GM12872 (cell line): ENCODE data around the gene MASP2.

Experiments used
- TF ChIP-seq, protein P1 (sequence below): IDR thresholded peaks from 3 replicates; pipeline ENCODE4 v1.5.1; 2011; ENCODE audit warnings: low read depth, mild to moderate bottlenecking, low read length, moderate library complexity; ENCODE audit not compliant: insufficient read depth

The MASP2 gene

DNA sequence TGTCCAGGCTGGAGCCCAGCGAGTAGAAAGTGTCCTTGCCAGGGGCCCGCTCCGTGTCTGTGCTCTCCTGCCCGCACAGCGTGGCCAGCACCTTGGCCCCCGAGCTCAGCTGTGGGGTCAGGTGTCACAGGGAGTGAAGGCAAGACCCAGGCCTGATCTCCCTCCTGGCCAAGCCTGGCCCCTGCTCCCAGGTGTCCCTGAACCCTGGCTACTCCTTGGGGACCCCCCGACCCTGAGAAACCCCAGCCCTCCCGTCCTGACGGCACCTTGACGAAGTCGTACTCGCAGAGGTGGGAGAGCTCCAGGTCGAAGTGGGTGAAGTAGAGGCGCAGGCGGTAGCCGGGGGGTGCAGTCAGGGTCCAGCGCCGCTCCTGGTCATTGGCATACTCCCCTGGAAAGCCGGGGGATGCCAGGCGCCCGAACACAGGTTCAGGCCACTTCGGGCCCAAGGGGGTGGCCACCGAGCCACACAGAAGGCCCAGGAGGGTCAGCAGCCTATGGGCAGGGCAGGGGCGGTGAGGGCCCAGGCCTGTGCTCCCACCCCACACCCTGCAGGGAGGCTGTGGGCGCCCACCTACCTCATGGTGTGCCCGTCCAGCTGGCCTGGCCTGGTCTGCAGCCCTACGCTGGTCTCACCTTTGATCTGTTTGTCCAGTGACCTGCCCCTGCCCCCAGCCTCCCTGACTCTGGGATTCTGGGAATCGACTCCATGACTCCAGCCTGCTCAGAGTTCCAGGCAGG, at the start of gene MASP2:
MASP2 (minus strand) TSS at position 615 of the 741 bp plus-strand sequence; CDS start at position 583, 32 bp downstream.
- TF ChIP-seq, protein P1, sequence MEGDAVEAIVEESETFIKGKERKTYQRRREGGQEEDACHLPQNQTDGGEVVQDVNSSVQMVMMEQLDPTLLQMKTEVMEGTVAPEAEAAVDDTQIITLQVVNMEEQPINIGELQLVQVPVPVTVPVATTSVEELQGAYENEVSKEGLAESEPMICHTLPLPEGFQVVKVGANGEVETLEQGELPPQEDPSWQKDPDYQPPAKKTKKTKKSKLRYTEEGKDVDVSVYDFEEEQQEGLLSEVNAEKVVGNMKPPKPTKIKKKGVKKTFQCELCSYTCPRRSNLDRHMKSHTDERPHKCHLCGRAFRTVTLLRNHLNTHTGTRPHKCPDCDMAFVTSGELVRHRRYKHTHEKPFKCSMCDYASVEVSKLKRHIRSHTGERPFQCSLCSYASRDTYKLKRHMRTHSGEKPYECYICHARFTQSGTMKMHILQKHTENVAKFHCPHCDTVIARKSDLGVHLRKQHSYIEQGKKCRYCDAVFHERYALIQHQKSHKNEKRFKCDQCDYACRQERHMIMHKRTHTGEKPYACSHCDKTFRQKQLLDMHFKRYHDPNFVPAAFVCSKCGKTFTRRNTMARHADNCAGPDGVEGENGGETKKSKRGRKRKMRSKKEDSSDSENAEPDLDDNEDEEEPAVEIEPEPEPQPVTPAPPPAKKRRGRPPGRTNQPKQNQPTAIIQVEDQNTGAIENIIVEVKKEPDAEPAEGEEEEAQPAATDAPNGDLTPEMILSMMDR, result no peak

DNA sequence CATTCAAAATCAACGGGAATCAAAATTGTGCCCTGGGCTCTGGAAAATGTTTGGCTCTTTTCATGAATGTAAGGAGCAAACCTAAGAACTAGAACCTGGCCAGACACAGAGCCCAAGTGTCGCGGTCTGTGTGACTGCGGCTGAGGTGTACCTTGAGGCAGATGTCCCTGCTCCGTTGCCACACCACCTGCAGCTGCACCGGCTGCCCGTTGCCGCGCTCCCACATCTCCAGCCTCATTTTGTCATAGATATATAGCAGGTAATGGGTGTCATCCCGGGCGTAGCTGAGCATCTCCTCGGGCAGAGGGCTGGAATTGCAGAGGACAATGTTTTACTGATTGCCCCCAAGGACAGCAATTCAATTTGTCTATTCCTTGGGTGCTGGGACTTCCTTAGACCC, 33.9 kb upstream of the MASP2 start:
- TF ChIP-seq, protein P1, result no peak

DNA sequence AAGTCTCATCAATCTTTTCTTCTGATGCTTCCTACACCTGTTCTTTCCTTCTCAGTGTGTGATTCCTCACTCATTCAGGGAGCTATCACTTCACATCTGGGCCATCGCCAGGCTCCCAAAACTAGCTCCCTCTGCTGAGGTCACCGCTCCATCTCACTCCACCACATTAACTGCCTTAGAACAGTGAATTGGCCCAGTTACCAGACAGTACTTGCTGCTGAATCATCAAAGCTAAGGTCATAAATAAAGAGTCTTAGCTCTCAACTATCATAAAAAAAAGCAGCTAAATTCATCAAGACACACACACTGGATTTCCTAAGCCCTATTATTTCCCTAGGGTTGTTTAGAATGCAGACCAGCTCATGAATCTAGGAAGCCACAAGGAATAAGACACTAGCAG, 31.6 kb upstream of the MASP2 start:
- TF ChIP-seq, protein P1, result no peak

DNA sequence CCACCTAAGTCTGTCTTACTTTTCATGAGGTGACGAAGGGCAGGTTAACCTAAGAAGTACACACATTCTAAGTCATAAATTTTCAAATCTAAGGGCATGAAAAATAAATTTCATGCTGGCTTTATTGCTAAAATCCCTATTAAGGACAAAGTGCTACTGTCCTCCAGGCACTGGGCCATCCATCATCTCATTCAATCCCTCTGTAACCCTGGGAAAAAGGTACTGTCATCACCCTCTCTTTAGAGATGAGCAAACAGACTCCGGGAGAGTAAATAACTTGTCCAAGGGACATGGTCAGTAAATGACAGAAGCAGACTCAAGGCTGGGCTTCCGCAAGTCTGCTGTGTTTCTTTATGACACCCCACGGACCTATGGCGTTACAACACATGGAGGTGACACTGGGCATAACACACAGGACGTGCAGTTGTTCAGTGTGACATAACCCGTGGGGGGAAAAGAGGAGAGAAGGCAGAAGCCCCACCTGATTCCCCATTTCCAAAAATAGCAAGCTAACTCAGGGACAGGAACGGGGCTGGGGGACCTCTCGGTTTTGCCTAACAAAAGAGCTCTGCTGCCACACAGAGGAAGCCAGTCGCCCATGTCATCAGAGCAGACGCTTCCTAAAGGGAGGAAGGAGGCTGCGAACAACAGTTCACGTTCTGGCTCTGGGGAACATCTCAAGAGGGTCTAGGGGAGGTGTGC, 25.3 kb upstream of the MASP2 start:
- TF ChIP-seq, protein P1, result peak; percentile 19; the same call in 1 of the 3 replicates

DNA sequence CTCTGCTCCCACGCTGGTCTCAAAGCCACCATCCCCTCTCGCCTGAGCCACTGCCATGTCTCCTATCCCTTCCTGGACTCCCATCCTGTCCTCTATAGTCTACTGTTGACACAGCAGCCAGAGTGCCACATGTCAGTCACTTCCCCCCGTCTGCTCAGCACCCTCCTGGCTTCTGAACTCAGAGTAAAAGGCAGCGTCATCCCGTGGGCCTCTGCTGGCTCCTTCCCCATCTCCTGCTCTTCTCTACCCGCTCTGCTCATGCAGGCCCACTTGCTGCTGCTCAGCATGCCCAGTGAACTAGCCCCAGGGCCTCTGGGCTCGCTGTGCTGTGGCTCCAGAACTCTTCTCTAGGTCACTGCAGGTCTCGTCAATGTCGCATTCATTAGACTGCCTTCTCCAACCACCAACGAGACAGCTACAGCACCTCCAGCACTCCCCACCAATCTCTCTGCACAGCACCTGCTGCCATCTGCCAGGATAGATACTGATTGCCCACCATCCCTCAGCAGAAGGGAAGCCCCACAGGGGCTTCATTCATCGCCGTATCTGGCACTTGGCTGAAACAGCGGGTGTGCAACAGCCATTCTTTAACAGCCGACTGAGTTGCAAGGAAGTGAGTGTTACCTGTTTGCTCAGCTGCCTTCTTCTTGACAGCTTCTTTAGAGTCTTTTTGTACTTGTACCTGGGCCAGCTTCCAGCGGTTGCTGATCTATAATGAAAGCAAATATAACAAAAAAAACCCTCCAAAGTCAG, 24.6 kb upstream of the MASP2 start:
- TF ChIP-seq, protein P1, result no peak

- TF ChIP-seq, protein P1, result no peak
Measured at GRCh38 chr1:11070876-11071275, 23.8 kb upstream of the MASP2 start.
